Measurements from ENCODE around the gene BNC2.
"Not testable (repeated sequence)": the region's sequence is repeated elsewhere in the genome, so short reads cannot be mapped to it uniquely, and the experiment has no call there.

Gene BNC2

DNA sequence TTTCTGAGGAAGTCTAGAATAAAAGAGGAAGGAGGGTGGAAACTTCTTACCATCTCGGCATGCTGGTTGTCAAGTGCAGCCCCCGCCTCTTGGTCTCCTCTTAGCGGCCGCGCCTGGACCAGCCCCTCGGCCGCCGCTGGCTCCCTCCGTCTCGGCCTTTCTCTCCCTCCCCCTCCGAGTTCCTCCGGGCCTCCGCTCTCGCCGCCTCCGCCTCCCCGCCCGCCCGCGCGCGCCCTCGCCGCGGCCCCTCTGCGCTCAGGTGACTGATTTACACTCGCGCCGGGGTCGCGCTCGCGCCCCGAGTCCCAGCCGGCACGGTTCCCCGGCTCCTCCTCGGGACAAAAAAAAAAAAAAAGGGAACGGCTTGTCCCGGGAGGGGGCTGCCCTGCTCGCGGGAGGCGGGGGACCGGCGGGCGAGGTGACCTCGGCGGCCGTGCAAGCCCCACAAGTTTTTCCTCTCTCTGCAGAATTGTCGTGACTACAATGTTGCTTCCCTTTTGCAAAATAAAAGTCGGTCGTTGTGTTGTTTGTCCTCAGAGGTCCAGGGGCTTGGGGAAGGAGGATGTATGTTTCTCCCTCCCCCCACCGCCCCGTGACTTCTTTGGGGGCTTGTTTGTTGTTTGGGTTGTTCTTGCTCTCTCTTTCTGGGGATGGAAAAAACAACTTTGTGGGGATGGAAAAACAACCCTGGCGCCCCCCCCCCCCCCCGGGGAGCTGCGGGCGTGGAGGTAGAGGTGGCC lies at the start of gene BNC2:
BNC2 (minus strand) TSS at position 75 of the 740 bp plus-strand sequence; CDS start at position 53, 22 bp downstream.
- peak; percentile 57 for DNase-seq

- DNase-seq = no peak
Measured at GRCh38 chr9:16918920-16919319, 48.5 kb upstream of the BNC2 start.

- DNase-seq = peak; percentile 30
Measured at GRCh38 chr9:16915126-16915831, 44.8 kb upstream of the BNC2 start.

- DNase-seq = no peak
Measured at GRCh38 chr9:16912197-16912596, 41.7 kb upstream of the BNC2 start.

- DNase-seq = not testable (repeated sequence)
Measured at GRCh38 chr9:16908206-16908605, 37.7 kb upstream of the BNC2 start.

- no peak for DNase-seq
Measured at GRCh38 chr9:16904655-16905054, 34.2 kb upstream of the BNC2 start.

- DNase-seq = no peak
Measured at GRCh38 chr9:16901590-16901989, 31.1 kb upstream of the BNC2 start.

GRCh38 chr9:16899606-16900005 lies 29.1 kb upstream of the BNC2 start:
- DNase-seq = no peak

DNA sequence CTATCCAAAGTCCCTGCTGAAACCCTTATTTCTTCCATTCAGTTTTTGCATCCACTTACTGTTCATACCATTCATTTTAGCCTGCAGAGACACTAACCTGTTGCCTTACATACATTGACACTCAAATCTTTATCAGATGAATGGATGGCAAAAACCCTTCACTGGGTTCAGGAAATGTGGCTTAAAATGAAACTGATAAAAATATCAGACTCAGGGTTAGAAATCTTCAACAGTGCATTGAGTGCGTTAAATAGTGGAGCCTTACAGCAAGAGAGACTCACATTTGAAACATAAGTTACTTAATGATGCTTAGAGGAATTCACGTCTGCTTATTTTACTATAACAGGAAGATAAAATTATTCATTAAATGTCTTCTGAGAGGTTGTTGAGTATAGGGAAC lies 28.0 kb upstream of the BNC2 start:
- DNase-seq = no peak

- DNase-seq = no peak
Measured at GRCh38 chr9:16888594-16888993, 18.1 kb upstream of the BNC2 start.

- no peak for DNase-seq
Measured at GRCh38 chr9:16885931-16886330, 15.5 kb upstream of the BNC2 start.

GRCh38 chr9:16884952-16885513 lies 14.6 kb upstream of the BNC2 start:
- DNase-seq = no peak

GRCh38 chr9:16884373-16884772 lies 13.9 kb upstream of the BNC2 start:
- DNase-seq = no peak

GRCh38 chr9:16883586-16883985 lies 13.1 kb upstream of the BNC2 start:
- DNase-seq = no peak

- DNase-seq = not testable (repeated sequence)
Measured at GRCh38 chr9:16882440-16882839, 12.0 kb upstream of the BNC2 start.

- no peak for DNase-seq
Measured at GRCh38 chr9:16879416-16879815, 8.9 kb upstream of the BNC2 start.

- DNase-seq = no peak
Measured at GRCh38 chr9:16877256-16877655, 6.8 kb upstream of the BNC2 start.

GRCh38 chr9:16873126-16873802 lies 2.8 kb upstream of the BNC2 start:
- DNase-seq = no peak

GRCh38 chr9:16871336-16872151 lies 1.1 kb upstream of the BNC2 start:
- DNase-seq = peak; percentile 34

DNA sequence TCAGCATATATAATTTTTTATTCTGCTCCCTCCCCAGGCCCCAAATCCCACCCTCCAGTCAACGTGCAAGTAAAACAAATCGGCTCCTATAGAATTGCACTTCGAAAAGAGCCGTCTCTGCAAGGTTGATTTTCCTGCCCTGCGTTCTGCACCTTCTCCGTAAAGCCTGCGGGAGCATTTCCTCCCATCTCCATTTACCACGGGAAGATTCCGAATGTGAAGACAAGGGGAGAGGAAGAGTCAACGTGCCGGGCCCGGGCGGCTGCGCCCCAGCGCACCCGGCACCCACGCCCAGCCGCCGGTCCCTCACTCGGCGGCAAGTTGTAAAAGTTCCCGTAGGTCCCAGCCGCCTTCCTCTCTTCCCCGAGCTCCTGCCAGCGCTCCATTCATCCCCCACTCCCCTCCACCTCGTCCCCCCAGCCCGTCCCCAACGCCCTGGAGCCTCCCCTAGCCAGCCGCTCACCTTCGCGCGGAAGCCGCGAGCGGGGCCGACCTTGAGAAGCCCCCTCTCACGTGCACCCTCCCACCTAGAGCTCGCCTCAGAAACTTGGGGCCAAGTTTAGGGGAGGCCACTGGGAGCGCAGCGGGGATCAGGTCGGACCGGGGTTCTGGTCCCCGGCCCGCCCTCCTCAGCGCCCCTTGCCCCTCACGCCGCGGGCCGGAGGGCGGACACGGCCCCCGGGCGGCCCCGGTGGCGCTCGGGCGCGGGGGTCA lies 431 bp downstream of the BNC2 start:
- no peak for DNase-seq

GRCh38 chr9:16869131-16869881 lies 1.2 kb downstream of the BNC2 start:
- no peak for DNase-seq

Data from midbrain (tissue), 1 donor.